DND-41 (cell line): Measurements from ENCODE around the gene E2F4.
A peak's percentile ranks its signal among the peaks of the same experiment; 100 is the strongest.

Experiments
- ATAC-seq: fragments of 200-7000 bp; cut with Tn5 transposase; 3 replicates; pipeline ENCODE4 v1.9.1; 2021; ENCODE audit warnings: low read depth; ENCODE audit not compliant: insufficient read depth
- DNase-seq: peaks from one replicate; pipeline ENCODE4 v3.0.0-alpha.2; 2020
- H2AFZ ChIP-seq: 2 replicates; pipeline ENCODE4 v1.6.0; 2012; ENCODE audit warnings: low read depth, low read length
- H3K27ac ChIP-seq: 2 replicates; pipeline ENCODE4 v1.5.1; 2012; ENCODE audit warnings: low read length, inconsistent platforms
- H3K27me3 ChIP-seq: fragments of 200-600 bp; sonication (generic); 2 replicates; pipeline ENCODE4 v1.6.0; 2012; ENCODE audit warnings: low read length, mild to moderate bottlenecking, inconsistent platforms; ENCODE audit not compliant: insufficient read depth, poor library complexity
- H3K36me3 ChIP-seq: 2 replicates; pipeline ENCODE4 v1.5.1; 2012; ENCODE audit warnings: low read length, inconsistent platforms; ENCODE audit not compliant: insufficient read depth
- H3K4me1 ChIP-seq: 2 replicates; pipeline ENCODE4 v1.5.1; 2012; ENCODE audit warnings: mild to moderate bottlenecking, low read length; ENCODE audit not compliant: insufficient read depth
- H3K4me2 ChIP-seq: 2 replicates; pipeline ENCODE4 v1.6.0; 2012; ENCODE audit warnings: mild to moderate bottlenecking, moderate library complexity, low read length, inconsistent platforms; ENCODE audit not compliant: insufficient read depth
- H3K4me3 ChIP-seq, 2 experiments: fragments of 200-600 bp in 1 of 2; shearing (Covaris generic) in 1 of 2; 2 replicates each; pipeline ENCODE4 v1.5.1; 2012 to 2016; ENCODE audit warnings: inconsistent platforms in 2 of 2, low read length in 2 of 2, mild to moderate bottlenecking in 2 of 2, low read depth in 1 of 2, moderate library complexity in 1 of 2
- H3K79me2 ChIP-seq: 2 replicates; pipeline ENCODE4 v1.6.0; 2012; ENCODE audit warnings: low read length, inconsistent platforms; ENCODE audit not compliant: insufficient read depth
- H3K9ac ChIP-seq: 2 replicates; pipeline ENCODE4 v1.6.0; 2012; ENCODE audit warnings: low read depth, mild to moderate bottlenecking, inconsistent platforms, low read length, moderate library complexity
- H3K9me3 ChIP-seq: 2 replicates; pipeline ENCODE4 v1.5.1; 2012; ENCODE audit warnings: low read length, moderate library complexity, mild to moderate bottlenecking, inconsistent platforms; ENCODE audit not compliant: insufficient read depth, severe bottlenecking
- H4K20me1 ChIP-seq: 2 replicates; pipeline ENCODE4 v1.6.0; 2012; ENCODE audit warnings: low read length; ENCODE audit not compliant: insufficient read depth
- EZH2 ChIP-seq: IDR thresholded peaks from 3 replicates; pipeline ENCODE4 v1.6.1; 2012; ENCODE audit warnings: borderline replicate concordance, low read depth, mild to moderate bottlenecking, moderate library complexity, low read length, inconsistent platforms; ENCODE audit not compliant: severe bottlenecking
- TF ChIP-seq, protein P1 (sequence below): IDR thresholded peaks from 2 replicates; pipeline ENCODE4 v1.5.1; 2012; ENCODE audit warnings: borderline replicate concordance, low read length, moderate library complexity, mild to moderate bottlenecking; ENCODE audit not compliant: poor library complexity, severe bottlenecking; ENCODE audit errors: extremely low read depth

E2F4 gene

DNA sequence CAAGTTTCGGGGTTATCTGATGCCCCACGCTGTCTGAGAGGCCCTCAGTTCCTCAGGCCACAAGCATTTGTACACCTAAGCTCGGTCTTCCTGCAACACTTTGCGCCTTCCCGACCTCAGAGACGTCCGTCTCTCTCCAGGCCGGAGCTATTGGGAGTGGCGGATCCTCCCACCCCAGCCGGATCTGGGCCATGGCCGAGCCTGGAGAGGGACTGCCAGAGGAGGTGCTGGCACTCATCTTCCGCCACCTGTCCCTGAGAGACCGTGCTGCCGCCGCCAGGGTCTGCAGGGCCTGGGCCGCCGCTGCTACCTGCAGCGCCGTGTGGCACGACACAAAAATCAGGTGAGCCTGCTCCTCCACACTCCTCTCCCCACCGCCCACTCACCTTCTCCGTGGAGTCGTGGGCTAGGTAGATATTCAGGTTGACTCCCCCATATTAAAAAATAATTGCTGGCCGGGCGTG, 30.3 kb upstream of the E2F4 start:
- no peak for DNase-seq
- no peaks in the 10 kb centered on the region for H3K36me3 ChIP-seq
- TF ChIP-seq, protein P1, sequence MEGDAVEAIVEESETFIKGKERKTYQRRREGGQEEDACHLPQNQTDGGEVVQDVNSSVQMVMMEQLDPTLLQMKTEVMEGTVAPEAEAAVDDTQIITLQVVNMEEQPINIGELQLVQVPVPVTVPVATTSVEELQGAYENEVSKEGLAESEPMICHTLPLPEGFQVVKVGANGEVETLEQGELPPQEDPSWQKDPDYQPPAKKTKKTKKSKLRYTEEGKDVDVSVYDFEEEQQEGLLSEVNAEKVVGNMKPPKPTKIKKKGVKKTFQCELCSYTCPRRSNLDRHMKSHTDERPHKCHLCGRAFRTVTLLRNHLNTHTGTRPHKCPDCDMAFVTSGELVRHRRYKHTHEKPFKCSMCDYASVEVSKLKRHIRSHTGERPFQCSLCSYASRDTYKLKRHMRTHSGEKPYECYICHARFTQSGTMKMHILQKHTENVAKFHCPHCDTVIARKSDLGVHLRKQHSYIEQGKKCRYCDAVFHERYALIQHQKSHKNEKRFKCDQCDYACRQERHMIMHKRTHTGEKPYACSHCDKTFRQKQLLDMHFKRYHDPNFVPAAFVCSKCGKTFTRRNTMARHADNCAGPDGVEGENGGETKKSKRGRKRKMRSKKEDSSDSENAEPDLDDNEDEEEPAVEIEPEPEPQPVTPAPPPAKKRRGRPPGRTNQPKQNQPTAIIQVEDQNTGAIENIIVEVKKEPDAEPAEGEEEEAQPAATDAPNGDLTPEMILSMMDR: no peak
- no peak for TF ChIP-seq EZH2
- H3K4me2 ChIP-seq: peak overlapping the region; percentile 97
- H3K9ac ChIP-seq: peak overlapping the region; percentile 68
- H3K4me3 ChIP-seq: peak overlapping the region in 1 of 2 experiments; percentile 97; a peak in 2 of 4 replicates
- no peaks in the 10 kb centered on the region for H3K27me3 ChIP-seq
- peaks cover 7% of the 10 kb centered on the region for H4K20me1 ChIP-seq
- ATAC-seq: no peak
- H3K9me3 ChIP-seq: no peaks in the 10 kb centered on the region
- H3K79me2 ChIP-seq: peaks cover 6% of the 10 kb centered on the region; the same call in 1 of the 2 replicates
- peak overlapping the region; percentile 98 for H2AFZ ChIP-seq
- peak overlapping the region; percentile 46; the same call in 1 of the 2 replicates for H3K27ac ChIP-seq
- H3K4me1 ChIP-seq: peaks cover 41% of the 10 kb centered on the region

DNA sequence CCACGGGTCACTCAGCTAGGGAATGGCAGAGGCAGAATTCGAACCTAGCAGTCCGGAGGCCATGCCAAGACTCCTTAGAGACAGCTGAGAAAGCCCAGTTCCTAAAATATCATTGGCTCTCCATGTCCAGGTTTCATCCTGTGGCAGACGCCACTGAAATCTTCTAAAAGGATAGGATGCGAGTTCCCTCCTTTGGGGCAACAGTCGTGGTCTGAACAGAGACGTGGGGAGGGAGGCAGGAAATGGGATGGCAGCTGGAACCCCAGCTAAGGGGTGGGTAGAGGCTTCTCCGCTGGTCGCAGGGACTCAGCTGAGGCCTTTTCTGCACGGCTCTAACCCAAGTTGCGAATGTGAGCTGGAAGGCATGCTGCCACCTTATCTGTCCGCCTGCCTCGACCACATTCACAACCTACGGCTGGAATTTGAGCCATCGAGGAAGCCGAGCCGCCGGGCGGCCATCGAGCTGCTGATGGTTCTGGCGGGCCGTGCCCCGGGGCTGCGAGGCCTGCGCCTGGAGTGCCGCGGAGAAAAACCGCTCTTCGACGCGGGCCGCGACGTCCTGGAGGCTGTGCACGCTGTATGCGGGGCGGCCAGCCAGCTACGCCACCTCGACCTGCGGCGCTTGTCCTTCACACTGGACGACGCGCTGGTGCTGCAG, 29.3 kb upstream of the E2F4 start:
- Histone ChIP-seq H3K4me1 (peaks cover 41% of the 10 kb centered on the region), H3K27me3 (no peaks in the 10 kb centered on the region), H3K36me3 (no peaks in the 10 kb centered on the region), H4K20me1 (no peaks in the 10 kb centered on the region; the same call in none of the 2 replicates), H3K4me2 (no peak overlapping the region), H3K27ac (no peak overlapping the region), H2AFZ (no peak overlapping the region), H3K79me2 (peaks cover 6% of the 10 kb centered on the region; the same call in 1 of the 2 replicates), H3K9me3 (no peaks in the 10 kb centered on the region), H3K9ac (no peak overlapping the region), H3K4me3 (no peak overlapping the region)
- no peak for DNase-seq
- no peak for ATAC-seq
- TF ChIP-seq EZH2: no peak

DNA sequence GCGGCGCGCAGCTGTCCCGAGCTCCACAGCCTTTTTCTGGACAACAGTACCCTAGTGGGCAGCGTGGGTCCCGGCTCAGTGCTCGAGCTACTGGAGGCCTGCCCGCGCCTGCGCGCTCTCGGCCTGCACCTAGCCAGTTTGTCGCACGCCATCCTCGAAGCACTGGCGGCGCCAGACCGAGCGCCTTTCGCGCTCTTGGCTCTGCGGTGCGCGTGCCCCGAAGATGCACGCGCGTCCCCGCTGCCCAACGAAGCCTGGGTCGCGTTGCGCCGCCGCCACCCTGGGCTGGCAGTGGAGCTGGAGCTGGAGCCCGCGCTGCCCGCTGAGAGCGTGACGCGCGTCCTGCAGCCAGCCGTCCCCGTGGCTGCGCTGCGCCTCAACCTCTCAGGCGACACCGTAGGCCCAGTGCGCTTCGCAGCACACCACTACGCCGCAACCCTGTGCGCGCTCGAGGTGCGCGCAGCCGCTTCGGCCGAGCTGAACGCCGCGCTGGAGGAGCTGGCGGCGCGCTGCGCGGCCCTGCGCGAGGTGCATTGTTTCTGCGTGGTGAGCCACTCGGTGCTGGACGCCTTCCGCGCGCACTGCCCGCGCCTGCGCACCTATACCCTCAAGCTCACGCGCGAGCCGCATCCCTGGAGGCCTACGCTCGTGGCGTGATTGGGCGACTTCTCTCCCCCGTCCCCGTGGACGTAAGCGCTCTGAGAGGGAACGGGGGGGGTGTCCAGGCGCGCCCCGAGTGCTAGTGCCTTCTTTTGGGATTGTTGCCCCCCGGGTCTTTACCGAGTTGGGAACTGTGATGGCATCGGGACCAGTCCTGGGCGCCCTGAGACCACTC, 28.6 kb upstream of the E2F4 start:
- H3K4me2 ChIP-seq: no peak overlapping the region
- peaks cover 34% of the 10 kb centered on the region for H3K4me1 ChIP-seq
- no peaks in the 10 kb centered on the region; the same call in none of the 2 replicates for H4K20me1 ChIP-seq
- no peak overlapping the region for H3K27ac ChIP-seq
- TF ChIP-seq EZH2: no peak
- H2AFZ ChIP-seq: no peak overlapping the region
- no peaks in the 10 kb centered on the region for H3K36me3 ChIP-seq
- H3K9ac ChIP-seq: no peak overlapping the region
- H3K79me2 ChIP-seq: peaks cover 6% of the 10 kb centered on the region; the same call in 1 of the 2 replicates
- H3K9me3 ChIP-seq: no peaks in the 10 kb centered on the region
- no peaks in the 10 kb centered on the region for H3K27me3 ChIP-seq
- no peak overlapping the region for H3K4me3 ChIP-seq
- no peak for DNase-seq
- no peak for ATAC-seq

DNA sequence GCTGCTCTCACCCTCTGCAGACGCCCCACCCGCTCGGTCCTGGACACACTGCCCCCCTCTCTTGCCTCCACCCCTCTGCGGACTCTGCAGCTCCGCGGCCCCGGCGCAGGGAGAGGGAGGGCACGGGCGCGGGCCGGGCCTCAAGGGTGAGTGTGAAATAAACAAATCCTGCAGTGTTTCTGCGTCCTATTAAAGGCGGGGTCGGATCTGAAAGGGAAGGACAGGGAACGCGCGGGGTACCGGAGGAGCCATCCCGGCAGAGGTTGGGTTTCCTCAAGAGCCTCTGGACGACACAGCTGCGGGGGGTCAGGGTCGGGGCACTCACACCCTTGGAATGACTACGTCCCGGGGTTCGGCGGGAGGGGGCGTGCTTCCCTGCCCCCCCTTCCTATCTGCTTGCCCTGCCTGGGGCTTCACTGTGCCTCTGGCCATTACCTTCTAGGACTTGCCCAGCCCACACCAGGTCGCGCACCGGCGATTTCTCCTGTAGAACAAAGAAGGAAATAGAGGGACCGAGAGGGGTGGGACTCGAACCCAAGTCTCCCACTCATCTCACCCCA, 27.9 kb upstream of the E2F4 start:
- H3K36me3 ChIP-seq: no peaks in the 10 kb centered on the region
- no peak overlapping the region for H3K27ac ChIP-seq
- H3K79me2 ChIP-seq: peaks cover 6% of the 10 kb centered on the region; the same call in 1 of the 2 replicates
- peaks cover under 1% of the 10 kb centered on the region for H4K20me1 ChIP-seq
- no peak overlapping the region for H2AFZ ChIP-seq
- no peak overlapping the region for H3K4me3 ChIP-seq
- DNase-seq (no peak), ATAC-seq (no peak)
- TF ChIP-seq, protein P1: no peak
- TF ChIP-seq EZH2: no peak
- H3K27me3 ChIP-seq: no peaks in the 10 kb centered on the region
- H3K4me1 ChIP-seq: peaks cover 30% of the 10 kb centered on the region
- H3K9ac ChIP-seq: no peak overlapping the region
- H3K9me3 ChIP-seq: no peaks in the 10 kb centered on the region
- H3K4me2 ChIP-seq: no peak overlapping the region
